Karpas-422 (cell line): Measurements from ENCODE around the gene SCN3A. TPM values are rescaled to one million over a fixed set of nuclear protein-coding genes. Genes with fewer than 3 reads are reported as not detected.

Source experiments
- DNase-seq: peaks from one replicate; pipeline ENCODE4 v3.0.0-alpha.2; 2015
- H2AFZ ChIP-seq: fragments of 200-600 bp; sonication (generic); 2 replicates; pipeline ENCODE4 v1.6.1; 2014; ENCODE audit warnings: antibody characterized with exemption, low read length, mixed read lengths
- H3K27ac ChIP-seq: fragments of 200-600 bp; sonication (generic); 2 replicates; pipeline ENCODE4 v1.5.1; 2014; ENCODE audit warnings: mild to moderate bottlenecking, low read length, moderate library complexity
- H3K27me3 ChIP-seq: fragments of 200-600 bp; sonication (generic); 2 replicates; pipeline ENCODE4 v1.6.1; 2014; ENCODE audit warnings: low read length, mixed read lengths
- H3K36me3 ChIP-seq: fragments of 200-600 bp; sonication (generic); 2 replicates; pipeline ENCODE4 v1.6.1; 2014; ENCODE audit warnings: low read length, mixed read lengths; ENCODE audit not compliant: insufficient read depth
- H3K4me1 ChIP-seq: fragments of 200-600 bp; sonication (generic); 2 replicates; pipeline ENCODE4 v1.6.1; 2014; ENCODE audit warnings: mild to moderate bottlenecking, low read length, mixed read lengths
- H3K4me2 ChIP-seq: fragments of 200-600 bp; sonication (generic); 2 replicates; pipeline ENCODE4 v1.6.1; 2014; ENCODE audit warnings: low read length, low read depth, mild to moderate bottlenecking; ENCODE audit not compliant: poor library complexity, severe bottlenecking
- H3K4me3 ChIP-seq: fragments of 200-600 bp; sonication (generic); 2 replicates; pipeline ENCODE4 v1.5.1; 2014; ENCODE audit warnings: mild to moderate bottlenecking, antibody characterized with exemption, low read length, mixed read lengths
- H3K79me2 ChIP-seq: fragments of 200-600 bp; sonication (generic); 2 replicates; pipeline ENCODE4 v1.6.1; 2014; ENCODE audit warnings: mild to moderate bottlenecking, low read length, mixed read lengths
- H3K9ac ChIP-seq: fragments of 200-600 bp; sonication (generic); 2 replicates; pipeline ENCODE4 v1.6.0; 2014; ENCODE audit warnings: low read length
- H3K9me2 ChIP-seq: fragments of 200-600 bp; sonication (generic), shearing (Covaris generic); replicated peaks from 2 replicates; pipeline ENCODE4 v1.6.0; 2014; ENCODE audit warnings: mild to moderate bottlenecking, low read length, moderate library complexity; ENCODE audit not compliant: insufficient read depth
- H3K9me3 ChIP-seq: fragments of 300-700, 200-600 bp; sonication (generic); 2 replicates; pipeline ENCODE4 v1.6.1; 2014; ENCODE audit warnings: low read length, mixed read lengths
- H4K20me1 ChIP-seq: fragments of 200-600 bp; sonication (generic); 2 replicates; pipeline ENCODE4 v1.6.1; 2014; ENCODE audit warnings: mild to moderate bottlenecking, antibody characterized with exemption, low read length, low read depth; ENCODE audit not compliant: insufficient read depth
- total RNA-seq: library from RNA; depleted of rRNA; stranded (reverse); fragments of >200 nt; shearing (Covaris generic); gene quantifications from 2 replicates; pipeline ENCODE4 v1.2.3, GENCODE V29; 2014; ENCODE audit warnings: low replicate concordance

The SCN3A gene
- total RNA-seq, 1 experiment from 2014 or later, result not detected

DNA sequence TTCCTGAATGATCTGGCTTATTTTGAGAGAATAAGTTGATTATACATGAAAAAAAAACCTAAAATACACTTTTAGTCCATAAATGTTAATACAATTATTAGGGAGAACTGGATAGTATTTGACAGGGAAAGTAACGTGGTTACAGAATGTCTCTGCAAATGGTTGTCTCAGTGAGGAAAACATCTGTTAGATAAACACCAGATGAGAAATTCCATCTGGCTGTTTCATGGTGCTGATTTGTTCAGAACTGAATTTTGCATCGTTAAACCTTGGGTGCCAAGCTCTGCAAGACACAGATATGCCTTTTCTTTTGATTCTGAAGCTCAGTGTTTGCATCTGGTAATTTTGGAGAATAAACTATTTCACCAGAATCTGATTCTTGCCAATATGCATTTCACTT is 90.4 kb downstream of the SCN3A start:
- no peak for DNase-seq
- Histone ChIP-seq H3K4me3 (no peak overlapping the region), H4K20me1 (no peaks in the 10 kb centered on the region), H3K4me1 (no peaks in the 10 kb centered on the region), H3K9me2 (no peaks in the 10 kb centered on the region), H3K79me2 (no peaks in the 10 kb centered on the region), H2AFZ (no peak overlapping the region), H3K9ac (no peak overlapping the region), H3K9me3 (no peaks in the 10 kb centered on the region), H3K36me3 (no peaks in the 10 kb centered on the region), H3K27ac (no peak overlapping the region), H3K27me3 (no peaks in the 10 kb centered on the region), H3K4me2 (no peak overlapping the region)

DNA sequence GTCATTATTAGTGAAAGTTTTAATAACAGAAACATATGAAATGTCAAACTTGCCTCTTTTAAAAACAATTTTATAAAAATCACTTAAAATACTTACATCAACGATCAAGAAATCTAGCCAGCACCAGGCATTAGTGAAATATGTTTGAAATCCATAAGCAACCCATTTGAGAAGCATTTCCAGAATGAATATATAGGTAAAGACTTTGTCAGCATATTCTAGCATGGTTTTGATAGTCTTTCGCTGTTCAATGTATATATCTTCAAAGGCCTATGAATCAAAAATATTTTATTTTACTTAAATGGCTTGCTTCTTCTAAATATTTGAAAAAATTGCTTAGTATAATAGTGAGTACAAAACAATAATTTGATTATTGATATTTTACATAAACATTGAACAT is 91.1 kb downstream of the SCN3A start:
- H3K36me3 ChIP-seq, result no peaks in the 10 kb centered on the region
- no peaks in the 10 kb centered on the region for H3K27me3 ChIP-seq
- H3K27ac ChIP-seq, result no peak overlapping the region
- no peak overlapping the region for H2AFZ ChIP-seq
- no peaks in the 10 kb centered on the region for H3K9me3 ChIP-seq
- H3K9me2 ChIP-seq, result no peaks in the 10 kb centered on the region
- H3K4me2 ChIP-seq, result no peak overlapping the region
- no peaks in the 10 kb centered on the region for H3K79me2 ChIP-seq
- no peaks in the 10 kb centered on the region for H4K20me1 ChIP-seq
- H3K9ac ChIP-seq, result no peak overlapping the region
- H3K4me1 ChIP-seq, result no peaks in the 10 kb centered on the region
- H3K4me3 ChIP-seq, result no peak overlapping the region
- DNase-seq, result no peak

DNA sequence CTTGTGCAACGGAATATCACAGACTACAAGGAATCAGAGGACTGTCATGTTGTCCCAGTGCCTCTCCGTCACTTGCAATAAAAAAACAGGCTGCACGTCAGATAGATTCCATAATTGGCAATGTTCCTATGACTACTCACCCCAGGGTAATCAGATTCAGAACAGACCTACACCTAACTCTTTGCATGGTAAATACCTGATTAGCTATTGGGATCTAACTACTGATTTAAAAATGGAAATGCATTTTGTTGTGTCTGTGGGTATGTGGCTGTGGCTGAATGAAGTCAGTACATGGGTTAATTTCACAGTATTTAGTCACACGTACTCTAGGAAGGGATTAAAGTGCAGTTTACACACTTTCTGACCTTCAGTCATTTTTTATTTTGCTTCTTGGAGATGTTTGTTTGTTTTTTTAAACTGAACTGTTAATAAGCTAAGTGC is 91.7 kb downstream of the SCN3A start:
- Histone ChIP-seq H3K27me3 (no peaks in the 10 kb centered on the region), H3K79me2 (no peaks in the 10 kb centered on the region), H3K4me2 (no peak overlapping the region), H4K20me1 (no peaks in the 10 kb centered on the region), H3K9ac (no peak overlapping the region), H3K4me3 (no peak overlapping the region), H2AFZ (no peak overlapping the region), H3K27ac (no peak overlapping the region), H3K9me2 (no peaks in the 10 kb centered on the region), H3K4me1 (no peaks in the 10 kb centered on the region), H3K36me3 (no peaks in the 10 kb centered on the region), H3K9me3 (no peaks in the 10 kb centered on the region)
- DNase-seq, result no peak

DNA sequence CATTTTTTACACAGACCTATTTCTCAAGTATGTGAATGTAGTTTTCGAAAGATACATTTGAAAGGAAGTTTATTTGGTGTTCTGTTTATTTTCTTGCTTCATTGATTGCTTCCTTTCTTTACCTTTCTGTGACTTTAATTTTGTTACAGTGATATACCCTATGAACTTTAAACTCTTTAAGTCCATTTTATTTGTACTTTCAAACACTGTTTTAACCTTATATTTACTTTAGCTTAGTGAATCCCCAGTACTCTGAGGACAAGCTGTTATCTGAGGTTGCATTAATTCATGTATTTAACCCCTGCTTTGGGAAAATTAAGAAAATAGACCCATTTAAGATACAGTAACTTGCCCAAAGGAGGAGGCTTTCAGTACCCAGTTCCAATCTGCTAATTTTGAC is 93.5 kb downstream of the SCN3A start:
- Histone ChIP-seq H2AFZ (no peak overlapping the region), H3K4me3 (no peak overlapping the region), H3K4me1 (no peaks in the 10 kb centered on the region), H3K27ac (no peak overlapping the region), H4K20me1 (no peaks in the 10 kb centered on the region), H3K4me2 (no peak overlapping the region), H3K9me2 (no peaks in the 10 kb centered on the region), H3K79me2 (no peaks in the 10 kb centered on the region), H3K9me3 (no peaks in the 10 kb centered on the region), H3K36me3 (no peaks in the 10 kb centered on the region), H3K27me3 (no peaks in the 10 kb centered on the region), H3K9ac (no peak overlapping the region)
- DNase-seq, result no peak

DNA sequence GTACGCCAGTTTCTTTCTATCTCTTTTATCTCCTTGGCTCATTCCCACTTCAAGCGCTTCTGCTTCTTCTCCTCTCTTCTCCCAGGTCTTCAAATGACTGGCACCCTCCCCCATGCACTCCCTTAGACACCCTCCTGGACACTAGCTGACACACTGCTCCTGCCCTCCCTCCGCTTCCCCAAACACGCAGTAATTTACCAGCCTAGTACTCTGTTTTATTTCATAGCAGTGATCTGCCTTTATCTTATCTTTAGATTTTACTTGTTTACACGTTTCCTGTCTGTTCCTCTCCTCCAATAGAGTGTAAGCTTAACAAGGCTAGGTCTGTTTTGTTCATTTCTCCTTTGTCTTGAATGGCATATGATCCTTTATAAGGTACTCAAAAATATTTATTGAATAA is 93.9 kb downstream of the SCN3A start:
- no peak overlapping the region for H3K4me3 ChIP-seq
- H3K4me1 ChIP-seq, result no peaks in the 10 kb centered on the region
- no peak overlapping the region for H2AFZ ChIP-seq
- DNase-seq, result no peak
- no peaks in the 10 kb centered on the region for H3K79me2 ChIP-seq
- no peaks in the 10 kb centered on the region for H3K9me2 ChIP-seq
- H4K20me1 ChIP-seq, result no peaks in the 10 kb centered on the region
- H3K27me3 ChIP-seq, result no peaks in the 10 kb centered on the region
- no peaks in the 10 kb centered on the region for H3K9me3 ChIP-seq
- no peak overlapping the region for H3K4me2 ChIP-seq
- H3K27ac ChIP-seq, result no peak overlapping the region
- no peak overlapping the region for H3K9ac ChIP-seq
- no peaks in the 10 kb centered on the region for H3K36me3 ChIP-seq

DNA sequence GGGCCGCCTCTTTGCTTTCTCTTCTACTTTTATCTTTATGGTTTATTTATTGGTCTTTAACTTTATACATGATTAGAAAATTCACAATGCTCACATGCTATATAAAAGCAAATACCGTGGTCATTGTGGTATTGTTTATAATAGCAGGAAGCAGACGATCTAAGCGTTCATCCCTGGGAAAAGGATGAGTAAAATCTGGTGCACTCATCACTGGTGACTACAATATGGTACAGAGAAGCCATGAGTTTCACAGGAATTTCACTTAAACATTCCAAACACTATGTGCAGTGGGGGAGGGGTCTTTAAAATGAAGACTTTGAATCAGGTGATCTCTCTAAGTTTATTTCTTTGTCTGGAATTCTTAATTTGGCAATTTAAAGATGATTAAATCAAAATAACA is 97.9 kb downstream of the SCN3A start:
- Histone ChIP-seq H3K4me2 (no peak overlapping the region), H3K27me3 (no peaks in the 10 kb centered on the region), H3K27ac (no peak overlapping the region), H3K9me3 (no peaks in the 10 kb centered on the region), H3K9me2 (no peaks in the 10 kb centered on the region), H3K79me2 (no peaks in the 10 kb centered on the region), H3K4me3 (no peak overlapping the region), H4K20me1 (no peaks in the 10 kb centered on the region), H3K36me3 (no peaks in the 10 kb centered on the region), H2AFZ (no peak overlapping the region), H3K9ac (no peak overlapping the region), H3K4me1 (no peaks in the 10 kb centered on the region)
- no peak for DNase-seq

DNA sequence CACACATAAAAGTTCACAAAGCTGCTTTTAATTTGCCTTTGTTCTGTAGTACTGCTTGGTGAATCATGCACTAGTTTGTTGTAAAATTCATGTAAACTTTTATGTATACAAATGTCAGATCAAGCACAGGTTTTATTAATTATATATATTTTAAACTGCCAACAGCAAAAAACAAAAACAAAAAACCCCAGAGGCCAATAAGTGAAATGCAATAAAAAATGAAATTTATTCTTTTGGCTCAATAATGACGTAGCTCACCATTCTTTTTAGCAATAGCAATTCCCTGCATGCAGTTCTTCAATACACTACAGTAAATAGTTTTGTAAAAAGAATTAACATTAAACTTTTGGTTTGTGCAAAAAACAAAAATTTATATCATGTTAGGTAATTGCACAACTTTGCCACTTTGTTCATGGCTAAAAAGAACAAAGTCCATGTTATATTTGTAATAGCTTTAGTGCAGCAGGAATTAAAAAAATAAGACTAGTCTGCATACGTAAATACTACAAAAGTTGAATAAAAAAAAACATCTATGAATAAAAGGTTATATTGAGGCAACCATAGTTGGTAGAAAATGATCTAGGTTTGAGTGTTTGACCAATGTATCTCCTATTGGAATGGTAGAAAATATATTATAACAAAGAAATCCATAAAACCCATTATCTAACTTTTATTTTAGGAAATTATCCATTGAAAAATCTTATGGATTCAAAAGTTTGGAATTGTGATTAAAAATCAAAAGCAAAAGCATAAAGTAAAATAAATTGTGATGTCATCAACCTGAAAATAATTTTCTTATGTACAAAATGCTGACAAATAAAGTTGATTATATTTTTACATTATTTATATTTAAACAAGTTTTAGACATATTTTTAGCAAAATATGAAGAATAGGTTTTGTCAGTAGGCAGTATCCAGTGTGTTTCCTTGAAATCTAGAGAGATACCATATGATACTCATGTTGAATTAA is 115.6 kb downstream of the SCN3A start:
- H2AFZ ChIP-seq, result no peak overlapping the region

DNA sequence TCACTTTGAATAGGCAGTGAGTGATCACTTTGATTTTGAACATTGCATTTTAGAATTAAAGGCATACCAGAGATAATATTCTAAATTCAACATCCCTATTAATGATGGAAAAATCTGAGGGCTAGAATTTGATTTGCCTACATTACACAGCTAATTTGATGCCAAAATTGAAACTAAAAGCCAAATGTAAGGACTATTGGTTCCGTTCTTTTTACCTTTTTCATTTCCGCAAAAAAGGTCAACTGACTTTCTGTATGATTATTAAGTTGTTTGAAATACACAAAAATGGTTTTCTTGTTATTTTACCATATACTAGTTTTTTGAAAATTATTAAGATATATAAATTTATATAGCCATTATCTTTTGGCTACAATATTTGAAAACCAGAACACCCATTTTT is 117.5 kb downstream of the SCN3A start:
- Histone ChIP-seq H3K4me1 (no peaks in the 10 kb centered on the region), H3K36me3 (no peaks in the 10 kb centered on the region), H4K20me1 (no peaks in the 10 kb centered on the region), H3K9me2 (no peaks in the 10 kb centered on the region), H3K27ac (no peak overlapping the region), H3K4me3 (no peak overlapping the region), H2AFZ (no peak overlapping the region), H3K9me3 (peaks cover 7% of the 10 kb centered on the region), H3K79me2 (no peaks in the 10 kb centered on the region), H3K9ac (no peak overlapping the region), H3K27me3 (no peaks in the 10 kb centered on the region), H3K4me2 (no peak overlapping the region)
- DNase-seq, result no peak

More for the DNA sequence above, 115.6 kb downstream of the SCN3A start:
- no peaks in the 10 kb centered on the region for H4K20me1 ChIP-seq
- no peaks in the 10 kb centered on the region for H3K9me2 ChIP-seq
- no peaks in the 10 kb centered on the region for H3K36me3 ChIP-seq
- no peak overlapping the region for H3K27ac ChIP-seq
- H3K79me2 ChIP-seq, result no peaks in the 10 kb centered on the region
- DNase-seq, result no peak
- no peak overlapping the region for H3K4me3 ChIP-seq
- H3K9ac ChIP-seq, result no peak overlapping the region
- H3K4me2 ChIP-seq, result no peak overlapping the region
- H3K4me1 ChIP-seq, result no peaks in the 10 kb centered on the region
- no peaks in the 10 kb centered on the region for H3K27me3 ChIP-seq
- H3K9me3 ChIP-seq, result no peaks in the 10 kb centered on the region
